ENCODE measurements around the gene DSC2. TPM values are rescaled to one million over a fixed set of nuclear protein-coding genes. Genes with fewer than 3 reads are reported as not detected.
"Not testable (repeated sequence)": the region's sequence is repeated elsewhere in the genome, so short reads cannot be mapped to it uniquely, and the experiment has no call there.

Gene DSC2
- total RNA-seq, 2 experiments from 2014 or later = not detected

- ChIA-PET CTCF (no interaction called here), POLR2A (no interaction called here)
- Mint-ChIP-seq H3K36me3 (ENCODE audit: low read depth) (peaks cover 6% of the 10 kb centered on the region), H3K4me3 (no peak overlapping the region), H3K27ac (no peak overlapping the region), H3K4me1 (ENCODE audit: low read depth) (peaks cover 5% of the 10 kb centered on the region), H3K9me3 (ENCODE audit: insufficient read depth) (peaks cover 5% of the 10 kb centered on the region), H3K27me3 (ENCODE audit: low read depth) (peaks cover 34% of the 10 kb centered on the region)
- DNase-seq = no peak
- no peak for ATAC-seq
Observed at GRCh38 chr18:31039426-31039825, 62.8 kb downstream of the DSC2 start.

GRCh38 chr18:31037686-31038085 lies 64.5 kb downstream of the DSC2 start:
- H3K4me3 Mint-ChIP-seq; H3K9me3 Mint-ChIP-seq (ENCODE audit: insufficient read depth); CTCF ChIA-PET; POLR2A ChIA-PET; H3K27ac Mint-ChIP-seq; H3K36me3 Mint-ChIP-seq (ENCODE audit: low read depth); ATAC-seq; H3K4me1 Mint-ChIP-seq (ENCODE audit: low read depth); DNase-seq: not testable (repeated sequence)
- peaks cover 20% of the 10 kb centered on the region for H3K27me3 Mint-ChIP-seq (ENCODE audit: low read depth)

- Mint-ChIP-seq H3K36me3 (ENCODE audit: low read depth) (no peaks in the 10 kb centered on the region), H3K9me3 (ENCODE audit: insufficient read depth) (no peaks in the 10 kb centered on the region), H3K4me1 (ENCODE audit: low read depth) (no peaks in the 10 kb centered on the region), H3K4me3 (no peak overlapping the region), H3K27me3 (ENCODE audit: low read depth) (no peaks in the 10 kb centered on the region), H3K27ac (no peak overlapping the region)
- DNase-seq (no peak), ATAC-seq (no peak)
- POLR2A ChIA-PET = no interaction called here
- CTCF ChIA-PET = no interaction called here
Observed at GRCh38 chr18:31034541-31034940, 67.7 kb downstream of the DSC2 start.

- Mint-ChIP-seq H3K4me1 (ENCODE audit: low read depth) (no peaks in the 10 kb centered on the region), H3K9me3 (ENCODE audit: insufficient read depth) (no peaks in the 10 kb centered on the region), H3K27me3 (ENCODE audit: low read depth) (no peaks in the 10 kb centered on the region), H3K36me3 (ENCODE audit: low read depth) (no peaks in the 10 kb centered on the region), H3K4me3 (no peak overlapping the region), H3K27ac (no peak overlapping the region)
- no peak for ATAC-seq
- DNase-seq = no peak
- POLR2A ChIA-PET = no interaction called here
- CTCF ChIA-PET = no interaction called here
Observed at GRCh38 chr18:31030574-31031278, 71.5 kb downstream of the DSC2 start.

GRCh38 chr18:31015715-31016434 lies 86.3 kb downstream of the DSC2 start:
- H3K27me3 Mint-ChIP-seq (ENCODE audit: low read depth) = no peaks in the 10 kb centered on the region
- CTCF ChIA-PET = no interaction called here
- no peaks in the 10 kb centered on the region for H3K9me3 Mint-ChIP-seq (ENCODE audit: insufficient read depth)
- H3K36me3 Mint-ChIP-seq (ENCODE audit: low read depth) = no peaks in the 10 kb centered on the region
- no peak overlapping the region for H3K4me3 Mint-ChIP-seq
- H3K4me1 Mint-ChIP-seq (ENCODE audit: low read depth) = no peaks in the 10 kb centered on the region
- POLR2A ChIA-PET = no interaction called here
- ATAC-seq = no peak
- no peak overlapping the region for H3K27ac Mint-ChIP-seq
- no peak for DNase-seq

- DNase-seq; ATAC-seq; H3K27ac Mint-ChIP-seq; H3K9me3 Mint-ChIP-seq (ENCODE audit: insufficient read depth); H3K36me3 Mint-ChIP-seq (ENCODE audit: low read depth); CTCF ChIA-PET; H3K4me3 Mint-ChIP-seq; POLR2A ChIA-PET; H3K4me1 Mint-ChIP-seq (ENCODE audit: low read depth); H3K27me3 Mint-ChIP-seq (ENCODE audit: low read depth): not testable (repeated sequence)
Observed at GRCh38 chr18:31011455-31011854, 90.8 kb downstream of the DSC2 start.

GRCh38 chr18:31010601-31011000 lies 91.6 kb downstream of the DSC2 start:
- no peak overlapping the region for H3K27ac Mint-ChIP-seq
- ChIA-PET POLR2A (no interaction called here), CTCF (no interaction called here)
- H3K4me3 Mint-ChIP-seq = no peak overlapping the region
- H3K9me3 Mint-ChIP-seq (ENCODE audit: insufficient read depth) = no peaks in the 10 kb centered on the region
- H3K4me1 Mint-ChIP-seq (ENCODE audit: low read depth) = no peaks in the 10 kb centered on the region
- no peaks in the 10 kb centered on the region for H3K27me3 Mint-ChIP-seq (ENCODE audit: low read depth)
- DNase-seq (no peak), ATAC-seq (no peak)
- no peaks in the 10 kb centered on the region for H3K36me3 Mint-ChIP-seq (ENCODE audit: low read depth)

Other genes with a start within 250 kb of the DSC2 start
- gene DSC3, start 59.7 kb downstream of the DSC2 start, total RNA-seq = not detected
- gene DSC1, start 60.4 kb upstream of the DSC2 start, total RNA-seq = under 1 TPM; 0.13 to 0.16 TPM
- gene DSG1, start 215.7 kb upstream of the DSC2 start, total RNA-seq = not detected